ENCODE data around the gene ATP8A1. TPM values are rescaled to one million over a fixed set of nuclear protein-coding genes. Genes with fewer than 3 reads are reported as not detected.

Gene ATP8A1
- total and polyA plus RNA-seq, 2 of the 8 experiments (the other 6 are each of a cell fraction or from before 2014, with no cell fraction given) = 3.7 to 14.9 TPM

GRCh38 chr4:42562016-42562415, 94.9 kb downstream of the ATP8A1 start (continued):
- TF ChIP-seq CHD7 (IDR thresholded peaks at IDR 0.05; ENCODE audit: insufficient replicate concordance, low read length) (no peak), YY1 (IDR thresholded peaks at IDR 0.05; ENCODE audit: low read depth, low read length) (no peak), RBBP5 (IDR thresholded peaks at IDR 0.05; ENCODE audit: borderline replicate concordance, low read depth, low read length) (no peak), RFX5 (IDR thresholded peaks at IDR 0.05; ENCODE audit: borderline replicate concordance, low read depth, low read length) (no peak), ASH2L (IDR thresholded peaks at IDR 0.05; ENCODE audit: low read length) (no peak), SP1 (IDR thresholded peaks at IDR 0.05; ENCODE audit: low read depth, low read length) (no peak), SRF (IDR thresholded peaks at IDR 0.05; ENCODE audit: low read depth, low read length) (no peak), SP4 (IDR thresholded peaks at IDR 0.05; ENCODE audit: low read length) (no peak)
